Panc1 (cell line): ENCODE measurements around the gene MAST3. TPM values are rescaled to one million over a fixed set of nuclear protein-coding genes. Genes with fewer than 3 reads are reported as not detected.

ENCODE experiments used
- ATAC-seq: fragments of 200-7000 bp; cut with Tn5 transposase; 2 replicates; pipeline ENCODE4 v1.9.1; 2020; ENCODE audit warnings: mild to moderate bottlenecking, moderate library complexity
- BruUV-seq: library from RNA; stranded (reverse); fragments of 400-500 nt; replicated peaks from 2 replicates; lab custom pipeline; 2021; lab: Mats Ljungman, UMichigan
- CTCF ChIA-PET: fragments of 300-600 bp; sonication (Branson Sonifier 250); formaldehyde crosslinking; loops from one replicate; lab custom pipeline; 2022; ENCODE audit warnings: antibody characterized with exemption; lab: Charles Lee
- POLR2A ChIA-PET: fragments of 300-600 bp; sonication (Branson Sonifier 250); formaldehyde crosslinking; loops from one replicate; lab custom pipeline; 2022; ENCODE audit warnings: antibody characterized with exemption; lab: Charles Lee
- DNase-seq: peaks from one replicate; pipeline ENCODE4 v3.0.0-alpha.2; 2010; ENCODE audit warnings: low read depth, low spot score
- H3K27ac ChIP-seq: 2 replicates; pipeline ENCODE4 v1.5.1; 2011; ENCODE audit warnings: mild to moderate bottlenecking, low read length, inconsistent platforms
- H3K27me3 ChIP-seq: fragments of 200-500 bp; sonication (Bioruptor generic); 2 replicates; pipeline ENCODE4 v1.6.0; 2014; ENCODE audit warnings: low read length, inconsistent platforms; ENCODE audit not compliant: control insufficient read depth, insufficient read depth
- H3K36me3 ChIP-seq: fragments of 200-500 bp; sonication (Bioruptor generic); 2 replicates; pipeline ENCODE4 v1.5.1; 2014; ENCODE audit warnings: inconsistent platforms, mild to moderate bottlenecking, low read length, moderate library complexity; ENCODE audit not compliant: control insufficient read depth, insufficient read depth
- H3K4me1 ChIP-seq: 2 replicates; pipeline ENCODE4 v1.5.1; 2011; ENCODE audit warnings: inconsistent platforms, mild to moderate bottlenecking, low read length, moderate library complexity; ENCODE audit not compliant: control insufficient read depth, insufficient read depth
- H3K4me3 ChIP-seq, 2 experiments: 2 replicates each; pipeline ENCODE4 v1.5.1; 2011 to 2012; ENCODE audit warnings: low read depth in 2 of 2, low read length in 2 of 2, mild to moderate bottlenecking in 2 of 2, inconsistent platforms in 1 of 2, moderate library complexity in 1 of 2
- H3K9me3 ChIP-seq: fragments of 200-500 bp; sonication (Bioruptor generic); 2 replicates; pipeline ENCODE4 v1.5.1; 2014; ENCODE audit warnings: low read depth, mild to moderate bottlenecking, inconsistent platforms, low read length, moderate library complexity; ENCODE audit not compliant: control insufficient read depth, insufficient read depth
- CTCF ChIP-seq: fragments of 450-650 bp; IDR thresholded peaks from 2 replicates; pipeline ENCODE4 v1.5.1; 2017; ENCODE audit warnings: mild to moderate bottlenecking
- POLR2AphosphoS5 ChIP-seq: IDR thresholded peaks from 2 replicates; pipeline ENCODE4 v1.6.1; 2012; ENCODE audit warnings: mild to moderate bottlenecking, low read depth, low read length, moderate library complexity
- REST ChIP-seq, 2 experiments: IDR thresholded peaks; 2 replicates each; pipeline ENCODE4 v1.6.1; 2011 to 2012; ENCODE audit warnings: low read depth in 2 of 2, control low read depth in 1 of 2, low read length in 1 of 2, mild to moderate bottlenecking in 1 of 2, moderate library complexity in 1 of 2; ENCODE audit not compliant: insufficient read depth in 1 of 2
- SIN3A ChIP-seq: IDR thresholded peaks from 2 replicates; pipeline ENCODE4 v1.6.1; 2012; ENCODE audit warnings: low read depth, mild to moderate bottlenecking, low read length, moderate library complexity, borderline replicate concordance; ENCODE audit not compliant: insufficient read depth
- TCF7L2 ChIP-seq: IDR thresholded peaks from 2 replicates; pipeline ENCODE4 v1.6.1; 2011; ENCODE audit warnings: mild to moderate bottlenecking, low read depth, low read length, inconsistent platforms
- in situ Hi-C: cut with HindIII; loops from 2 replicates; pipeline ENCODE4 v1.10.0; 2016; ENCODE audit warnings: low sequenced_read_pairs, low pct_unique_long_range_greater_than_20kb
- intact Hi-C: fragments of 100-400 bp; cut with micrococcal nuclease; formaldehyde crosslinking; loops from one replicate; pipeline ENCODE4 v1.10.0; 2022; ENCODE audit not compliant: unreplicated experiment
- total RNA-seq: library from RNA; stranded (reverse); gene quantifications from one replicate; pipeline ENCODE4 v1.2.1, GENCODE V29; 2021; ENCODE audit not compliant: unreplicated experiment

The MAST3 gene
- total RNA-seq, 1 experiment from 2014 or later = 13.1 TPM

- BruUV-seq = no TSS peak
- intact Hi-C loops = loop anchor here (10.0 kb wide), 1 partner anchor 46 kb away; no protein-coding TSS in a partner anchor
- H3K27me3 ChIP-seq = no peaks in the 10 kb centered on the region
- no peak overlapping the region for H3K4me3 ChIP-seq
- CTCF ChIA-PET = interaction anchor here (0.5 to 0.6 kb wide), 2 partner anchors 48 to 429 kb away, joined by 4 to 8 read pairs; no protein-coding TSS in a partner anchor
- H3K4me1 ChIP-seq = peaks cover 18% of the 10 kb centered on the region
- H3K9me3 ChIP-seq = no peaks in the 10 kb centered on the region
- in situ Hi-C loops = no loop called here
- H3K36me3 ChIP-seq = no peaks in the 10 kb centered on the region; the same call in 1 of the 2 replicates
- H3K27ac ChIP-seq = no peak overlapping the region
- TF ChIP-seq CTCF = no peak
- TF ChIP-seq SIN3A = no peak
- no peak for TF ChIP-seq REST (IDR thresholded peaks at IDR 0.05; ENCODE audit: insufficient read depth in 1 of 2, low read depth in 2 of 2, low read length in 1 of 2)
- no peak for TF ChIP-seq TCF7L2
- TF ChIP-seq POLR2AphosphoS5 = no peak
- no peak for DNase-seq
- POLR2A ChIA-PET = no interaction called here
- peak; percentile 20 for ATAC-seq
Observed at GRCh38 chr19:18160493-18160970, 63.0 kb downstream of the MAST3 start.

- Histone ChIP-seq H3K27me3 (no peaks in the 10 kb centered on the region), H3K27ac (no peak overlapping the region), H3K4me3 (no peak overlapping the region), H3K4me1 (peaks cover 17% of the 10 kb centered on the region), H3K36me3 (no peaks in the 10 kb centered on the region; the same call in 1 of the 2 replicates), H3K9me3 (no peaks in the 10 kb centered on the region)
- ChIA-PET POLR2A (no interaction called here), CTCF (interaction anchor here (0.5 to 0.6 kb wide), 2 partner anchors 48 to 429 kb away, joined by 4 to 8 read pairs; no protein-coding TSS in a partner anchor)
- intact Hi-C loops (loop anchor here (10.0 kb wide), 1 partner anchor 46 kb away; no protein-coding TSS in a partner anchor), in situ Hi-C loops (no loop called here)
- no TSS peak for BruUV-seq
- peak; percentile 89 for ATAC-seq
- DNase-seq = no peak
- TF ChIP-seq CTCF (peak; percentile 95), REST (IDR thresholded peaks at IDR 0.05; ENCODE audit: insufficient read depth in 1 of 2, low read depth in 2 of 2, low read length in 1 of 2) (no peak), SIN3A (no peak), TCF7L2 (no peak), POLR2AphosphoS5 (no peak)
Observed at GRCh38 chr19:18160971-18161635, 63.5 kb downstream of the MAST3 start.
